Measurements from ENCODE around the gene EXOC3.

Gene EXOC3

DNA sequence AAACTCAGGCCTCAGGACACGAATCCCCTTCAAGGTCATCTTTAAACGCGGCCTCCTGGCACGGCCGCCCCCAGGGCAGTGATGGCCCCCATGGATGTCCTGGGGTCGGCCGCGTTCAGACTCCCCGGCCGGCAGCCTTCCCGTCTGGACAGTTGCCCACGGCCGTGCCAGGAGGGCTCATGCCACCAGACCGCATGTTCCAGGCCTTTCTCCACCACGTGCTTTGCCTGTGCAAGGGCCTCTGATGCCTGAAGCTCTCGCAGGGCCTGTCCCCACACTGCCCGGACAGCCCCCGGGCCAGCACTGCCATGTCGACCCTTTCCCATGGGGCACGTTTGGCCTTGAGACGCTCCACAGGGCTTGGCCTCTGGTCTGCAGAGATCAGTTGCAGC is 46.7 kb downstream of the EXOC3 start:
- no peak for DNase-seq

DNA sequence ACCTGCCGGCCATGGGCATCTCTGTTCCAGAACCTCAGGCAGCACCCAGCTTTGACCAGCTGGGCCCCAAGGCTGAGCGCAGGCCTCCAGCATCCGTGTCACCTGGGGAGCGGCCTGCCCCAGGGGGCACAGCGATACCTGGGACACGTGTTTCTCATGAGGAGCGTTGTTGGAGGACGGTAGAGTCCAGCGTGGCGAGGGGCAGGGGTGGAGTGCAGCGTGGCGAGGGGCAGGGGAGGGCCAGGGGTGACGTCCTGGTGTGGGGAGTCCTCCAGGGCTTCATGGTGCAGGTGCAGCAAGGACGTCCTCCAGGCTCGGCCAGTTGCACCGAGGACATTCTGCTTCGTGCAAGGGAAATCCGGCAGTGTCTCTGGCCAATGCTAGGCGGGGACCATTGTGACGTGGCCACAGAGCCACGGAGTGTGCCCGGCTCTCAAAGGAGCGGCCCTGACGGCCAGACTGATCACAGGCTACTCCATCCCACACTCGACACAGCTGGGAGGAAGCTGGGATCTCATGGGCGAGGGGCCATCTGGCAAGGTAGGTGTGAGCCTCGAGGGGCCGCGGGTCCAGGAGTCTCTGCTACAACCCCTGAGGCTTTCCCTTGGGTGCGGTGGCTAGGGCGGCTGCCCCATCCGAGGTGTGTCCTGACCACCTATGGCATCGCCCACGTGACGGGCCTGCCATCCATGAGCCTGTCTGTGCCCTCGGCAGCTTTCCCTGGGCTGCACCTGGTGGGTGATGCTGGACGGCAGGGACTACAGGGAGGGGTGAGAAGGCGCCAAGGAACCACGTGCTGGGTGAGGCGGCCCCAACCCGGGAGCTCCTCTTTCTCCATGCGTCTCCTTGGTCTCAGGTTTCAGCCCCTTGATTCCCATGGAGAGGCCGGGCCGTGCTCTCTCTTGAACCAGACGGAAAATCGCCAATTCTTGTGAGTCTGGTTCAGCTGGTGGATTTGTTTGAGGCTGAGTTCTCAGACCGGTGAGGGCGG is 47.4 kb downstream of the EXOC3 start:
- DNase-seq: no peak

DNA sequence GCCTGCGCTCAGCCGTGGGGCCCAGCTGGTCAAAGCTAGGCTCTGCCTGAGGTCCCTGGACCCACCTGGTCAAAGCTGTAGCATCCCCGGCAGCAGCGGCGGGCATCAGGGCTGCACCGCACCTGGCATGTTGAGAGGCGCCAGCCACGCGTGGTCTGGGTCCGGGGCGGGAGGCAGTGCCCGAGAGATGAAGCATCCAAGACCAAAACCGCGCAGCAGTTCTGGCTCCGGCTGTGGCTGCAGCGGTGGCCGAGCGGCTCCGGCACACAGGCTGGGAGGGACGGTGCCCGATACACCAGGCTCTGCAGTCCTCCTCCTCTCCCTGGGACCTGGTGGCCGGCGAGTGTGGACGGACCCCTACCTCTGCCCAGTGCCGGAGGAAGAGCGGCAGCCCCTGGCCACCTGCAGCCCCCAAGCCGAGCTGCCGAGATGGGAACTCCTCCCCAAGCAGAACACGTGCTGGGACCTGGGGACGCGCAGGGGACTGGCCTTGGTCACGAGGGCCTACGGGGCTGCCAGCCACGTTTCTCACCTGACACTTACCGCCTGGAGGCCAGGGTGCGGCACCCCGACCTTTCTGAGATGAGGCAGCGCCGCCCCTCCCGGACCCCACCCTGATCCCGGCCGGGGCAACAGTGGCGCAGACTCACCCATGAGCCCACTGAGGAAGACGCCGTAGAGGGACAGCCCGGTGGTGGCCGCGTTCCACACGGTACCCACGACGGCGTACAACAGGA is 48.3 kb downstream of the EXOC3 start:
- no peak for DNase-seq

DNA sequence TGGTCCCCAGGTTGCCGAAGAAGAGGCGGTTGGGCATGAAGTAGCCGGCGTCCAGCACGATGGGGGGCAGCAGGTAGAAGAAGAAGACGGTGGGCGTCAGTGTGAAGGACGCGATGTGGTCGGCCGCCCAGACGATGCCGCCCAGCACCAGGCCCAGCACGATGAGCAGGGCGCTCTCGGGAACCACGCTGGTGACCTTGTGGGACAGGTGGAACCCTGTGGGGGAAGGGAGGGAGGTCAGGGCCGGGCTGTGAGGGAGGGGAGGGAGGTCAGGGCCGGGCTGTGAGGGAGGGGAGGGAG is 48.8 kb downstream of the EXOC3 start:
- DNase-seq: no peak

DNA sequence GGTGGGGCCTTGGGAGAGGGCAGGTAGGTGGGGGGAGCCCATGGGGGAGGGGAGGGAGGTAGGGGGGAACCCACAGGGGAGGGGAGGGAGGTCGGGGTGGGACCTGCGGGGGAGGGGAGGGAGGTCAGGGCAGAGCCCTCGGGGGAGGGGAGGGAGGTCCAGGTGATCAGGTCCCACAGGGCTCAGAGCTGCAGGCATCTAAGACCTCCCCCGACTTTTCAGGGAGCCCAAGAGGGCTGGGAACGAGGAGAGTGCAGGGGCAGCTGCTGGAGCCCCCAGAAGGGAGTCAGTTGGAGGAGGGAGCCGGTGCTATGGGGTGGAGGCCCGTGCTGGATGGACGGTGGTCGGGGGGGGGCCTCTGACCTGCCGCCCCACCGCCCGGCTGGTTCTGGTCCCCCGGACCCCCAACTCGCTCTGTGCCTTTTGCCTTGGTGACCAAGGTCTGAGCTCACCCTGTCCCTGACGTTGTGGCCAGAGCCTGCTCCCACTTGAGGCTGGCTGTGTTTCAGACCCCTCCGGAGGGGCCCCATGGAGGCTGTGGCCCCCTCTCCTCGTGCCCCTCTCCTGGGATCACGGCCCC is 49.4 kb downstream of the EXOC3 start:
- DNase-seq: no peak

DNA sequence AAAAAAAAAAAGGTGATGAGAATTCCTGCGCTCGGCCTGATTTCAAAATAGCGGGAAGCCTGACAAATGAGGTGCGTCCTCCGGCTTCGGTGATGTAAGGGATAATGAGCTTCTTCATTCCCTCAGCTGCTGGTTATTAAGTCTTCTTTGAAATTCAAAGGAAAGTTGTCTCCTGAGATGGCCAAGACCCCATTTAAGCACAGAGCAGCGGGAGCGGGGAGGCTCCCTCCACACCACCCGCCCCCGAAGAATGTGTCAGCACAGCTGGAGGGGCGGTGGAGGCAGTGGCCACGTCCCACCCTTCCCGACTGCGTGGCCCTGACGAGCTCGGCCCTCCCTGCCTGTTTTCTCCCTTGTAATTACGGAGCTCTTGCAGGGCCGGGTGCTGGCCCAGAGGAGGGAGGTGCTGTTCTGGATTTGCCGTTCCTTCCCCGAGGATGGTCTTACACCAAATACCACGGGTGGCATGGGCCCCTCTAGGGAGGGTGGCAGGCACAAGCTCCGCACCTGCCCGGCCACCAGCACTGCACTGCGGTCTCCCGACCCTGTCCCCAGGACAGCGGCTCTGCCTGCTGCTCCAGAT is 50.2 kb downstream of the EXOC3 start:
- DNase-seq: no peak

DNA sequence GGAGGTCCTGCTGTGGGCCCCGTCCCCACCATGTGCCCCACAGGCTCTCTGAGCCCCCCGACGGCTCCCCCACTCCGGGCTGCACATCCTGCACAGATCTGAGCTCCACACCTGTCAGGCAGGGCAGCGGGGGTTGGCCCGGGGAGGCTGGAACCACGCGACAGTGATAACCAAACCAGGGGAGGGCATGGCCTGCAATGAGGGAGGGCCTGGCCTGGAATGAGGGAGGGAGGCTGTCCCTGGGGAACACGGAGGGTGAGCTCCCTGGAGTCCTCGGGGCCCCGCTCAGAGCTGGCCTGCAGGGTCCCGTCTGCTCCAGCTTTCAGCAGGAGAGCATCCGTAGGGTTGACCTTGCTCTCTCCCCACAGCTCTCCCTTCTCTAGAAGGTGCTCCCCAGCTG is 50.8 kb downstream of the EXOC3 start:
- DNase-seq: no peak

DNA sequence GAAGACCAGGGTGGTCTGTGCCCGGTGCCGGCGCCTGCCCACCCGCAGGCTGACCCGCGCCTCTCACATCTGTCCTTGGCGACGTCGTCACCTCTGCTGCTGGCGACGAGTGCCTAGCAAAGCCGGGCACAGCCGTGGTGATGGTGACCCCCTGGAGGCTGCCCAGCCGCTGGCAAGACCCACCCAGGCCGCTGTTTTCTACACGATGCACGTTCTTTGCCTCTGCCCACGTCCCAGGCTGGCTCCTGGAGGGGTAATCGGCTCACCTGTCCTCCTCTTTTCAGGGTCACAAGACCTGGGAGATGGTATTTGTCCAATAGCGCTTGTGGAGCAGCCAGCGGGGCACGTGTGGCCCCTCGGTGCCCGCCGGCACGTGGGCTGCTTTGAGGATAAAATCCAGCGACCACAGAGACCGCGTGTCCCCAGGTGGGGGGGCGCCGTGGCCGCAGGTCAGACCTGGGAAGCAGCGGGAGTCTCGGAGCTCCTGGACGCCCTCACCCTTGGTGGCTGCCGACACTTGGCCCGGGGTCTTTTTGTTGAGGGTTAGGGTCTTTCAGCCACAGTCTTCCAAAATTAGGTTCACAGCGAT is 51.8 kb downstream of the EXOC3 start:
- no peak for DNase-seq

DNA sequence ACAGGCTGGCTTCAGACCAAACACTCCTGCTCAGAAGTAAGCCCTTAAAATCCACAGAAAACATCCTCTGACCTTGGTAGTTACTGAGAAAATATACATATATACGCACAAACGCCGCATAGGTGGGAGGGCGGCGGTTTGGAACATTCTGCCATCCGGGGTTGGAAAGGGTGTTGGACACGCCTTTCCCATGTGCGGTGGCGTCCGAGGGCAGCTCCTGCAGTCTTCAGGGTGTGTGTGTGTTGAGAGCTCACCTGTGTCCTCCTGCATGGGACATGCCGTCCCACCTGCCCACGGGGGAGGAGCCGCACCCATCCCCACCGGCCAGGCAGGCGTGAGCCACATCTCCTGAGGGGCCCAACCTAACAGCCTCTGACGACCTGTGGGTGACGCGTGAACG is 53.1 kb downstream of the EXOC3 start:
- DNase-seq: no peak

DNA sequence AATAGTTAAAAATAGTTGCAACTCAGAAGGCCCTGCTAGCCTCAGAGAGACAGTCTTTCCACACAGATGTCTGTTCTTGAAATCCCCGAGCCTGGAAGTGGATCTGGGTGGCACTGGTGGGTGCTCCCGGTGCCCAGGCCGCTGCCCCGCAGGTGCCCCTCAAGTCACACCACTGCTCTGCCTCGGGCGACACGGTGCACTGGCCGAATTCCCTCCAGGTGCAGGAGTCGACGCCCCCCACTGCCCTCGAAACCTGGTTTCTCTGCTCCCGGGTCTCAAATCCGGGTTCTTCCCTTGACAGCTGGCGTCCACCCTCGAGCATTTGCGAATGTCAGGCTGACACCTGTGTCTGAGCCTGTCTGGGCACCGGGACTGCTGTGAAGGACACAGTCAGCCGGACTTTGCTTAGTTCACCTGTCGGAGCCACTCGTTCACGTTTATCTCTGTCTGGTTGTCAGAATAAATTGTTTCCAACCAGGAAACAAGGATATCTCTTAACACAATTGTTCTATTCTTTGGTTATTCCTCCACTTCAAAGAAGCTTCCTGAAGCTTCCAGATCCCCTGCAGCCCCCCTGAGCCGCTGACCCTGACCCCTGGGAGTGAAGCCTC is 54.2 kb downstream of the EXOC3 start:
- DNase-seq: no peak

DNA sequence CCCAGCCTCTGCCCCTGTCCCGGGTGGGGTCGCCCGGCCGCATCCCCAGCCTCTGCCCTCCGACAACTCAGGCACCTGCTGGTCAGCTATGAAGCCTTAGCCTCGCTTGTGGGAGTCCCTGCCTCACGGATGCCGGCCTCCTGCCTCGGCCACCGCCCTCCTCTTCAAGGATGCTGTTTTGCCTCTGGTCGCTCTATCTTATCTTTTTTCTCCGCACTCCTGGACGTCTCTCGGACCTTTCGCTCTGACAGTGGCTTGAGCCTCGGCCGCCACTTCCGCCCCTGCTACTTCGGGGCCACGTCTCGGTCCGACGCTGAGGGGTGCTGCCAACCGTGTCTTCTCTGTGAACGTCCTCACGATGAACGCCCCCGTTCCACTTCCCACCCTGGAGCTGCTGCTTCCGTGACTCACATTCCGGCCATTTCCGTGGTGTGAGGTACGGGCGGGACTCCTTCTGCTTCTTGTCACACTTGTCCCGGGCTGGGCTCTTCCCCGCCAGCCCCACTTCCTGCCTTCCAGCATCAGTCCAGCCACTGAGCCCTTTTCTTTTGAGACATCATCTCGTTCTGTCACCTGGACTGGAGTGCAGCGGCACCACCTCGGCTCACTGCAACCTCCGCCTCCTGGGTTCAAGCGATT is 55.0 kb downstream of the EXOC3 start:
- DNase-seq: no peak

DNA sequence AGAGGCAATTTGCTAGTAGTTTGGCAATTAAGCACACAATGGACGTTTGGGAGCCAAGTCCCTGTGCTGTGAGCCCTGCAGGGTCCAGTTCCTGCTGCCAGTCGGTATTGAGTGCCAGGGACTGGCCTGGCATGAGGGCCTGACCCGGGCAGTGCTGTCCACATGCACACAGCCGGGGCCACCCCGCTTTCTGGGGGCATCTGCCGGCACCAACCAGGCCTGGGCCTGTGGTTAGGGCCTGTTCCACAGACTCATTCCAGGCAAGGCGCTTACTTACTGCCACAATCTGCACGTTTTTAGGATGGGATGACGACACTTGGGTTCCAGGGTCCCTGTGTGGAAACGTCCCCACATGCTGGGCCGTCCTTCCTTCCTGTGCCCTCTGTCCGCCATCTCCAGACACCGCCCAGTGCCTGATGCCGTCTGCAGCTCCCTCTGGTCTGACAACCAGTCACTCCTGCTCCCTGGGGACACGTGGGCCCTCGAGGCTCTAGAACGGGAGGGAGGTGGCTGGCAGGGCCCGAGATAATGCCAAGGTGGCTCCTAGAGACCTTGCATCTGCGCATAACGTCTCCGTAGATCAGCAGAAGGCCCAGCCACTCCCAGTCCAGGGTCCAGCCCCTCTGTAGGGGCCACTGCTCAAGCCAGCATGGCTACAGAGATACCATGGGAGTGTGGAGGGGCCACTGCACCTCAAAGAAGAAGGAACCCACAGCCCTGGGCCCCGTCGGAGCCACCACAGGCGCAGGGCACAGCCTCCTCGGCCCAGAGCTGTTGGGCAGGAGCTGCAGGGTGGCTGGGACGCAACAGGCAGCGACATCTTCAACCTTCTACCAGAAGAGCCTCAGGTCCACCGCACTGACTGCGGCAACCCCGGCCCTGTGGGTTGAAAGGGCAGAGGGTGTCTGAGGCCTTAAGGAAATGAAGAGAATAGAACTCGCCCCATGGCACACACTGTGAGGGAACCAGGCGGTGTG is 56.5 kb downstream of the EXOC3 start:
- DNase-seq: no peak

DNA sequence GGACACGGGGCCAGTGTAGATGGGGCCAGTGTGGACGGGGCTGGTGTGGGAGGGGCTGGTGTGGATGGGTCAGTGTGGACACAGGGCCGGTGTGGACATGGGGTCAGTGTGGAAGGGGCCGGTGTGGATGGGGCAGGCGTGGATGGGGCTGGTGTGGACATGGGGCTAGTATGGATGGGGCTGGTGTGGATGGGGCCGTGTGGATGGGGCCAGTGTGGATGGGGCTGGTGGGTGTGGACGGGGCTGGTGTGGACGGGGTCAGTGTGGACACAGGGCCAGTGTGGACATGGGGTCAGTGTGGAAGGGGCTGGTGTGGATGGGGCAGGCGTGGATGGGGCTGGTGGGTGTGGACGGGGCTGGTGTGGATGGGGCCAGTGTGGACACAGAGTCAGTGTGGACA is 57.5 kb downstream of the EXOC3 start:
- DNase-seq: no peak

DNA sequence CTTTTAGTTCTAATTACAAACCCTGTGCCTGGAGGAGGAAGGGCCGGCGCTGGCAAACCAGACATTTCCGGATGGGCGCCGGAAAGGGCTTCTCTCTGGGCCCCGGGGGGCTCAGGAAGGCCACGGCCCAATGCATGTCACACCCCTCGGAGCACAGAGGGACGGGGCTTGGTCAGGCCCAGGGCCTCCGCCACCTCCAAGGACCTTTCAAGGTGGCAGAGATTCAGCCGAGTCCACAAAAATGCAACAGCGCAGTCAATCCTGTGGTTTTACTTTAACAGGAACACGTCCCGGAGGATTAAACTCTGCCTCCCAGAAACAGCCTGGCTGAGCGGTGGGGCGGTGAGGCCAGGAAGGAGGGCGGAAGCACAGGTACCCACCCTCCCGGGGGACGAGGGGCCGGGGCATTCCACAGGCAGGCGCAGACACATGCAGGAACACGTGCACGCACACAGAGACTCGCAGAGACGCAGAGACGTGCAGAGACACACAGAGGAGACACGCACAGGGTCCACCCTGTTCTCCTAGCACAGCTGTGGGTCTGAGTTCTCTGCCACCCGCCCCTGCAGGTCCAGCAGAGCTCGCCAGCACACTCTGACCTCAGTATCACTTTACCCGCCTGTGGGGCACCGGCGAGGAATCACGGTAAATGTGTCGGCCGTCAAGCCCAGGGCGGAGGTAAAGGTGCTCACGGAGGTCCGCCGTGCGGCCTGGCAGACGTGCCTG is 58.3 kb downstream of the EXOC3 start:
- DNase-seq: no peak

DNA sequence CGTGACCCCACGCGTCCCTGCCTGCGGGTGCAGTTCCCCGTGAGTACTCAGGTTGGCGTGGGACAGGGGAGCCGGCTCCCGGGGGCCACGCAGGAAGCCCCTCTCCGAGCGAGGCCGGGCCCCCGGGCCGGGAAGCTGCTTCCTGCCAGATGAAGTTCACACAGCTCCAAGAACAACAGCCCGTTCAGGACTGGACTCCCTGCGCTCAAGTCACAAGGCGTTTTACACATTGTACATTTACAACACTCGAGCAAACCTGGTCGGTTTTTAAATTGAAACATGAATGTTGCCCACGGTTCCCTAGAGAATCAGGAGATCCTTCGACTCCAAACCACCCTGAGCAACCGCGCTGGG is 58.8 kb downstream of the EXOC3 start:
- no peak for DNase-seq

DNA sequence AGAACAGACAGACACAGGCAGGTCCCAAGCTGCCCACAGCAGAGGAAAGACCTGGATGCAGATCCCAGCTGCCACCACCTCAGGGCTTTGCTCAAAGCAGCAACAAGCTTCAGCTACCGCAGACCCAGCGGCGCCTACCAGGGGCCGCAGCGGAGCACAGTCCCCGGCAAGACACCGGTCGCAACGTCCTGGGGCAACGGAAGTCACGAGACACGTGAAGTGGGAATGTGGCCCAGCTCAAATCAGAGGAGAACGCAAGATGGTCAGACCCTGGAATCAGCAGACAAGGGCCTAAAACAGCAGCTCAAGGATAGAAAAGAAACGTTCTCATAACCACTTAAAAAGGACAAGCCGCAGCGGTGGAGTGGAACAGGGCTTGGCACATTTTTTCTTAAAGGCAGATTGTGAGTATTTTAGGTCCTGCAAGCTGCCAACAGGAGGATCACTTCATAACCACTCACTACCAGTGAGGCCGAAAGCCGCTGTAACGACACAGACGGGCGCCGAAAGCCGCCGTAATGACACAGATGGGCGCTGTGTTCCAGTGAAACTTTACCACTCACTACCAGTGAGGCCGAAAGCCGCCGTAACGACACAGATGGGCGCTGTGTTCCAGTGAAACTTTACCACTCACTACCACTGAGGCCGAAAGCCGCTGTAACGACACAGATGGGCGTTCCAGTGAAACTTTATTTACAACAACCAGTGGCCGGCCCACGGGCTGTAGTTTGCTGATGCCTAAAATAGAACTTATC is 59.5 kb downstream of the EXOC3 start:
- DNase-seq: no peak

DNA sequence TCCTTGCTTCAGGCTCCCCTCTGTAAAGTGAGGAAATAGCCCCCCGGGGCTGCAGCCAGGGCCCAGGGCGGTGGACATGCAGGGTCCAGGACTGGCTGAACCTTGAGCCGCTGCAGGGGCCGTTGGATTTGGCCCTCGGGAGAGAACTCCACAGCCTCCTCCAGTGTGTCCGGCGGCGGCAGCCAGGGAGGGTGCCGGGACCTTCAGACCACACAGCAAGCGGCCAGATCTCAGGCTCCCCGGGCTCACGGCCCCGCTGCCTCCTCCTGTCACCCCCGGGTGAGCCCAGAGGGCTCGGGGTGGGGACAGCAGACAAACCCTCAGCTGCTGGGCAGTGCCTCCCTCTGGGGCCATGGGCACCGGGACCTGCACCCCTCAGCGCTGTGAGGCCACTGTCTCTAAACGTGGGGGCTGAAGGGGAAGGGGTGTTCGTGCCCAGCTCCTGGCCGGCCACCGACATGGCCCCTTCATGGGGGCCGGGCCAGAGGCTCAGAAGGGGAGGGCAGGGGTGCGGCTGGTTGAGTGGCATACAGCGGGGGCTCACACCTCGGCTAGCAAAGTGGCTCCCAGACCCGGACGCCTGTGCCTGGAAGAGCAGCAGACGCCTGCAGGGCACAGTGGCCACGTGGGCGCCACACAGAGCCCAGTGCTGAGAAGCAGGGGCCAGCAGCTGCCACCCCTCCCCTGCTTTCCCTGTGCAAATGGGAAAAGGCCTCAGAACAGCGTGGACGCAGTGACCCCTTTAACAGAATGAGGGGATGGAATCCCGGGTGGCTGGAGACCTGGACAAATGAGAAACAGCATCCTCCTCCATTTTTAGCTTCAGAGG is 61.6 kb downstream of the EXOC3 start:
- no peak for DNase-seq

DNA sequence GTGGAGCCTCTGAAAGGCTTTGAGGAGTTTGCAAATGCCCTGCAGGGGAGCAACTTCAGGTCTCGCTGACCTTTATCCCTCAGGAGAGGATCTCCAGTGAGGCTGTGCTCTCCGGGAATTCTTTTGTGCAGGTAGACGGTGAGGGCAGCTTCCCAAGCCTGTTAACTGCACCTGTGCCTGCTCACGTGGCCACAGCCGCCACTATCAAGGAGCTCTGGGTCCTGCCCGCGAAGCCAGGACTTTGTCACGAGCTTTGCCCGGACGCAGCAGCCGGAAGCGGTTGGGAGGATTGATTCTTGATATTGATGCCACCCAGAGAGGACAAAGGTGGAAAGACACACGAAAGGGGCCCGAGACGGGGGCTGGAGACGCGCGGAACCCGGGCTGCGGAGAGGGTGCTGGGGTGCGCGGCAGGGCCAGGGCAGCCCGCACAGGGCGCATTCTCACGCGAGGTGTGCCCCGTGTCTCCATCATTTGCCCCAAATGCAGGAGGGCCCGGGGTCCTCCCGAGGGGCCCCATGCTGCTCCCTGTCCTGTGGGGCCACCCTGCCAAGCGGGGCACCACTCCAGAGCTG is 63.1 kb downstream of the EXOC3 start:
- DNase-seq: no peak
